ENCODE results near the gene TP53TG5. TPM values are rescaled to one million over a fixed set of nuclear protein-coding genes. Genes with fewer than 3 reads are reported as not detected.

TP53TG5 gene
- total RNA-seq, 4 donors from 2014 or later: not detected

GRCh38 chr20:45400346-45401031 lies 22.4 kb upstream of the TP53TG5 start:
- H3K4me1 ChIP-seq: peaks cover 0 to 1% of the 10 kb centered on the region in 2 donors
- H3K27me3 ChIP-seq: no peaks in the 10 kb centered on the region
- TF ChIP-seq CTCF (IDR thresholded peaks at IDR 0.05 in 4 of 5, conservative IDR thresholded peaks at IDR 0.05 in 1 of 5) (no peak), POLR2A (IDR thresholded peaks at IDR 0.05) (no peak)
- no peak for DNase-seq
- H3K36me3 ChIP-seq: no peaks in the 10 kb centered on the region
- no peak overlapping the region for H3K27ac ChIP-seq
- H3K9me3 ChIP-seq: no peaks in the 10 kb centered on the region
- in situ Hi-C loops (cut with MboI; ENCODE audit: low sequenced_read_pairs in 4 of 4): no loop called here
- intact Hi-C loops (cut with DNase I; ENCODE audit: low total_unique reads): no loop called here
- ATAC-seq: no peak
- no peak overlapping the region for H3K4me3 ChIP-seq

- no peak overlapping the region for H3K4me3 ChIP-seq
- no peaks in the 10 kb centered on the region for H3K9me3 ChIP-seq
- ATAC-seq (no peak), DNase-seq (no peak)
- no peaks in the 10 kb centered on the region for H3K36me3 ChIP-seq
- H3K4me1 ChIP-seq: no peaks in the 10 kb centered on the region
- in situ Hi-C loops (cut with MboI; ENCODE audit: low sequenced_read_pairs in 4 of 4) (no loop called here), intact Hi-C loops (cut with DNase I; ENCODE audit: low total_unique reads) (no loop called here)
- TF ChIP-seq POLR2A (IDR thresholded peaks at IDR 0.05): no peak
- TF ChIP-seq CTCF (IDR thresholded peaks at IDR 0.05 in 4 of 5, conservative IDR thresholded peaks at IDR 0.05 in 1 of 5): no peak
- H3K27ac ChIP-seq: no peak overlapping the region
- no peaks in the 10 kb centered on the region for H3K27me3 ChIP-seq
Measured at GRCh38 chr20:45399018-45399417, 20.9 kb upstream of the TP53TG5 start.

GRCh38 chr20:45395114-45395415 lies 16.9 kb upstream of the TP53TG5 start:
- Histone ChIP-seq H3K27me3 (no peaks in the 10 kb centered on the region), H3K36me3 (no peaks in the 10 kb centered on the region), H3K9me3 (no peaks in the 10 kb centered on the region), H3K27ac (no peak overlapping the region), H3K4me3 (no peak overlapping the region), H3K4me1 (no peaks in the 10 kb centered on the region)
- DNase-seq (no peak), ATAC-seq (no peak)
- TF ChIP-seq CTCF (IDR thresholded peaks at IDR 0.05 in 4 of 5, conservative IDR thresholded peaks at IDR 0.05 in 1 of 5) (no peak), POLR2A (IDR thresholded peaks at IDR 0.05) (no peak)
- intact Hi-C loops (cut with DNase I; ENCODE audit: low total_unique reads): no loop called here
- in situ Hi-C loops (cut with MboI; ENCODE audit: low sequenced_read_pairs in 4 of 4): no loop called here

GRCh38 chr20:45394221-45395113 lies 16.3 kb upstream of the TP53TG5 start:
- intact Hi-C loops (cut with DNase I; ENCODE audit: low total_unique reads): no loop called here
- TF ChIP-seq CTCF (IDR thresholded peaks at IDR 0.05 in 4 of 5, conservative IDR thresholded peaks at IDR 0.05 in 1 of 5) (no peak), POLR2A (IDR thresholded peaks at IDR 0.05) (no peak)
- no peak for ATAC-seq
- no peak for DNase-seq
- H3K4me1 ChIP-seq: no peaks in the 10 kb centered on the region
- no peak overlapping the region for H3K4me3 ChIP-seq
- H3K27me3 ChIP-seq: no peaks in the 10 kb centered on the region
- no peaks in the 10 kb centered on the region for H3K9me3 ChIP-seq
- H3K36me3 ChIP-seq: no peaks in the 10 kb centered on the region
- in situ Hi-C loops (cut with MboI; ENCODE audit: low sequenced_read_pairs in 4 of 4): no loop called here
- H3K27ac ChIP-seq: no peak overlapping the region

Measured in gastrocnemius medialis (tissue), 4 donors.